Measurements from ENCODE around the gene NYAP2.

The NYAP2 gene

DNA sequence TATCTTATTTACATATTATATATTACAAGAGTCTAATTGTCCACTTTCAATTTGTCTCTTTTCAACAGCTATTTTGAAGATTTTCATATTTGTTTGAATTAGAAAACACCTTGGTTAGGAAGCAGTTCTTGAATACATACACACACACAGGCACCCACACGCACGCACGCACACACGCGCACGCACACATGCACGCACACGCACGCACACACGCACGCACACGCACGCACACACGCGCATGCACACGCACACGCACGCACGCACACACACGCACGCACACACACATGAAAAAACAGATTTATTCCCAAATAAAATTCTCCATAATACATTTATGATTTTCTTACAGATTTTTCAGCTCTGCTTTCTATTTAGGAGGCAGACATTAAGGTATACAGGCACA is 220.7 kb downstream of the NYAP2 start:
- no peak for DNase-seq (ENCODE audit: low spot score)

DNA sequence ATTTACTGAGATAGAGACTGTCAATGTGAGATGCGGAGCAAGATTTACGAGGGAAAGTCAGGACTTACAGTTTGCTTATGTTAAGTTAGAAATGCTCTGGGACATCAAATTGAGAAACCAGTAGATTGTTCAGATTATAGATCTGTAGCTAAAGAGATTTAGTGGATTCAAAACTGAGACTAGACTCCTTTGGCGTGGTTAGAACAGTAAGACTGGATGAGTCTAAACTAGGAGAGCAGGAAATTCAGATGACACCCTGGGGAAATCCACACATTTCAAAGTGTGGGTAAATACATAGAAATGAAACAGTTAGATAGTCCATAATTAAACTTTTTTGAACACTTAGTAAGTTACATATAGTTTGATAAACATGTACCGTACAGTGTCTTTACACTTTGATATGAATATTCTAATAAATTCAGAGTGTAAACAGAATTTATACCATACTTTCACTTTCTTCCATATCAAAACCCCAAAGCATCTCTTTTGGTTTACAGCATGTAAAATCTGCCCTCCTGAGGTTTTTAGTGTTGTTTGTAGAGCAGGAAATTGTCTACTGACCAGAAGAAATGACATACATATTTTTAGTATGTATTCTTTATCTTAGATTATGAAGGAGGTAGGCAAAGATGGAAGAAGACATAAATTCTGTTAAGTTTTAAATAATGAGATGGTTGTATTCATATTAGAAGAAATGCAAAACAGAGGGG is 231.5 kb downstream of the NYAP2 start:
- no peak for DNase-seq (ENCODE audit: low spot score)

DNA sequence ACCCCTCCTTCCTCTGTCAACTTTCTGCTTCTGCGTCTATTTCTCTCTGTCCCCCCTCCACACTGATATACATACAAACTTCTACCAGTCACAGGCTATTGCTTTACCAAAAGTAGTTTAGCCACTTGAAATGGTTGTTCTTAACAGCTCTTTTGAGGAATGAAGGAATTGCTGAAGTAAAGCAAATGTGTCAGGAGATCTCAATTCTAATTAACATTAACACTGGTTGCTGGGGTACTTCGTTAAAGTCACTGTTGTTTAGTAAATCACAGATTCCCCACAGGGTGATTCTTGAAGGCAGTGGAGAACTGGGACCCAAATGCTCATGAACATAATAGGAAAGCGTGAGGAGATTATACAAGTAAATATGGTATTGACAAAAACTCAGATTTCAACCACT is 232.8 kb downstream of the NYAP2 start:
- DNase-seq (ENCODE audit: low spot score) = no peak

DNA sequence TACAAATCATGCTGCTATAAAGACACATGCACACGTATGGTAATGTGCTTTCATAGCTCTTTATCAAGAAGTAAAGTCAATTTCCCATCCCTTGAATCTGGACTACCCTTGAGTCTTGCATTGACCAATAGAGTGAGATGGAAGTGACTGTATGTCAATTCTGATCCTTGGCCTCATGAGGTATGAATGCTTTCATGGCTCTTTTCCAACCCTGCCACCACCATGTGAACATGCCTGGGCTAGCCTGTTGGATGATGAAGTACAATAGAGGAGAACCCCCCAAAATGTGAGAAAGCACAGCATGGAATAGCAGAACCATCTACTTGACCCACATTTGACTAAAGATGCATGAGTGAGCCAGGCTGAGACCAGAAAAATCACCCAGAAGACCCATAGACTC is 237.0 kb downstream of the NYAP2 start:
- DNase-seq (ENCODE audit: low spot score) = no peak

DNA sequence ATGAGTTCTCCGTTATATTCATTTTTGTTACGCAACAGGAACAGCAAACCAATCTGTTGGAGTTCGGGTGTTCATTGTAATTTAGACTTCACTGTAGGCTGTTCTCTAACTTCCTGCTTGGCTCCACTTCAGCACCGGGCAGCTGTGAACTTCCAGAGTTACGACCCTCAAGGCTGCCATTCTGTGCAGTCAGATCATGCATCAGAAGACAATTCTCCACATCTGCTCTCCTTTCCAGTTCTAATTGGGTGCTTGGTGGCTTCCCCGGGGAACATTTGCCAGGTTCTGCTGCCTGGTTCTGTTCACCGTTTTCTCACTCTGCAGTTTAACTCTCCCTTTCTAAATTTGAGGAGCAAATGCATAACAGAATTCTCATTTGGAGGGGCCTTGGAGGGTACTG is 237.7 kb downstream of the NYAP2 start:
- no peak for DNase-seq (ENCODE audit: low spot score)

DNA sequence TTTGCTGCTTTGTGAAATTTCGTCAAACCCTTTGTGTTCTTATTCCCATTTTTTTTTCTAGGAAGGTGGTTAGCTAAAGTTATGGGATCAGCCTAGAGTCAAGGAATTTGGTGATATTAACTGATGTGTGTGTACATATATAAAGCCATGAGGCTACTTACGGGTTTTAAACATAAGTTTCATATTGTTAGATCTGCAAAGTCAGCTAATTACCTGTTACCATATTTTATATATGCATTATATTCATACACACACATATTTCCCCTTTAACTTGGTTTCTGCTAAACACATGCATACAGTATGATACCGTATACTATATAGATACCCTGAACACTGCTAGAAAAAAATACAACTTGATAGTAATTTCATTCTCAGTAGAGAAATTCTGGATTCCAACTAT is 241.0 kb downstream of the NYAP2 start:
- no peak for DNase-seq (ENCODE audit: low spot score)

DNA sequence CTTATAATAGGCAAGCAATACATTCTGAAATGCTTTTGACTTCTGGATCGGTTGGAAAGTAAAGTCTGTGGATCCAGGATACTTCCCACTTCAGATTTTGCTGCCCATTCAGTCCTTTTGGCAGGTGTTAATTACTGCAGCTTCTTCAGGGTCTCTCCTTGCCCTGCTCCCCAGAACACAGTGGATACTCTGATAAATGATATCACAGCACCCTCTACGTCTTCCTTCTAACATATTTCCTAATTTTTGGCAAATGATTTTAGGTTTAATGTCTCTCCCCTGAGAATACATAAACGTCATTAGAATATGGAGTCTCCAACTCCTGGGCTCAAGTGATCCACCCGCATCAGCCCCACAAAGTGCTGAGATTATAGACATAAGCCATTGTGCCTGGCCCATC is 249.8 kb downstream of the NYAP2 start:
- no peak for DNase-seq (ENCODE audit: low spot score)

DNA sequence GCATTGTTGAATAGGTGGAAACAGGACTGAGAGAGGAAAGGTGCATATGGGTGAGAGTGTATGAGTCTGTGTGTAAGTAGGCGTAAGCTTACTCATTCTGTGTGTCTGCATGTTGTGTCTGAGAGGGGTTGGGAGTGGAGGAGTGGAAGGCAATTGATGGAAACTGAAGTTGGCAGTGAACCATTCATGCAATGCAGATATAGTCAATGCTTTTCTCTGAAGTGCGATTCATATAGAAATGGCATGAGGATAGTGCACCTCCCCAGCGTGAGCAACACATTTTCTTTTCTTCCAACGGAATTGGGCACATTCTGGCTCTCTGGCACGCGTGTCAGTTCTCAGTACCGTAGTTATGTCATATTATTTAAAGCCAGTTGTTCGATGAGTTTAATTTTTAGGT is 250.5 kb downstream of the NYAP2 start:
- DNase-seq (ENCODE audit: low spot score) = no peak

DNA sequence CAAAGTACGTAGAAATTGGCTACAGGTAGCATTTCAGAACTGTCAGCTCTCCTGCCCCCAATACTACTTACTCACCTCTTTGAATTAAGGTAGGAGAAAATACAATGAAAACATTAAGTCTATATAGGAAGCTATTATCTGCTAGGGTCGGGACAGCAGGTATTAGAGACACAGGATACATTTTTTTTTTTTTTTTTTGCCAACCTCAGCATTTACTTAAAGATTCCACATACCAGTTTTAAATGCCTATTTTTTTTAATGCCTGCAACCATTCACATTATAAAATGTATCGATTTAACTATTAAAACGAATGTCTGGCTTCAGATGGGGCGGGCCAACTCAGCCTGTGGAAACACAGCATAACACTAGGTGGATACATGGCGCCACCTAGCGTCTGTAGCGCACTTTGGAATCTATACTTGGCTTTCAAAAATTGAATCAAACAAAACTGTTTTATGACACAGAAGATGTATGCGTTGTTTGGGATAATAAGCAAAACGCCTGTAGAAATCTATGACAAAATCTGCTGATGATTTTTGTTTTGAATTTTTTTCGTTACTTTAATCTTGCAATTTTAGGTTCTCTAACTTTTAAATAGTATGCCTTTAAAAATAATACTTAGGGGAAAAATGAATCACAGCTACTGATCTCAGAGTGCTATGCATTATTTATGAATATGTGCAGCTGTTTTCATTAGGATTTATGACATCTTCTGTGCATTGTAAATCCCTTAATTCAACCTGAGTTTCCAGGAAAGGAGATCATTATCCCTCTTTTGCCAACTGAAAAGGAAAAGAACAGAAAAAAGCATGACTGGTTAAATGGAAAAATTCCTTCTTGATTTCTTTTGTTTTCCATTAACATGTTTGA is 261.0 kb downstream of the NYAP2 start:
- peak; percentile 78 for DNase-seq (ENCODE audit: low spot score)

DNA sequence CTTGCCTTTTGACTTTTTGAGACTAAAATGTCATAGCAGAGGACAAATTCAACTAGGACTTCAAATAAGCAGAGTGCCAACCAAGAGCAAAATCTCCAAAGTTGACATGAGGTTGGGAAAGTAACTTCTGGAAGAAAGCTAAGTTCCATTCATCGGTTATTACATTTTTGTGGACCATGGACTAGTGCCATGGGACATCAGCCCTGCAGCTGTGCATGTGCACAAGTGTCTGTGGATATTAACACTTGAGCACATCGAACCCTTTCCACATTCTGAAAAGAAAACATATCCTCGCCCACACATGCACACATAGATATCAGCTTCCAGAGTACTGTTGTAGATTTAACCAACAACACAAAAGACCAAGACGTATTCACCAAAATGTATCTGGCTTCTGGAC is 262.6 kb downstream of the NYAP2 start:
- DNase-seq (ENCODE audit: low spot score) = no peak

DNA sequence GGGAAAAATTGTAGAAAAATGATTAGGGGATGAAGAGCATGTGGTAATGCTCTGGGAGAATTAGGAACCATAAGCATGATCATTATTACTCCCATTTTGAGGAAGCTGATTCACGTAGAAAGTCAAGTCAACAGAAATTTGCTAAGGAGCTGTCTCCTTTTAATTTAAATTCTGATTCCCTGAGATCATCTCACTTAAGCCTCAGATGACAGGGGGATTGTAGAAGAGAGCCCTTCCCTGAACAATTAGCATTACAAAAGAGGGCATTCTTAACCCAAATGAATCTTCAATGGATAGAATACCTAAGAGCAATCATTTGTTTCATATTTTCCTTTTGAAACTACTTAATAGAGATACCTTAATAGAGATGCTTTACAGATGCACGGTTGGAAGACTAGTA is 267.9 kb downstream of the NYAP2 start:
- DNase-seq (ENCODE audit: low spot score) = no peak

DNA sequence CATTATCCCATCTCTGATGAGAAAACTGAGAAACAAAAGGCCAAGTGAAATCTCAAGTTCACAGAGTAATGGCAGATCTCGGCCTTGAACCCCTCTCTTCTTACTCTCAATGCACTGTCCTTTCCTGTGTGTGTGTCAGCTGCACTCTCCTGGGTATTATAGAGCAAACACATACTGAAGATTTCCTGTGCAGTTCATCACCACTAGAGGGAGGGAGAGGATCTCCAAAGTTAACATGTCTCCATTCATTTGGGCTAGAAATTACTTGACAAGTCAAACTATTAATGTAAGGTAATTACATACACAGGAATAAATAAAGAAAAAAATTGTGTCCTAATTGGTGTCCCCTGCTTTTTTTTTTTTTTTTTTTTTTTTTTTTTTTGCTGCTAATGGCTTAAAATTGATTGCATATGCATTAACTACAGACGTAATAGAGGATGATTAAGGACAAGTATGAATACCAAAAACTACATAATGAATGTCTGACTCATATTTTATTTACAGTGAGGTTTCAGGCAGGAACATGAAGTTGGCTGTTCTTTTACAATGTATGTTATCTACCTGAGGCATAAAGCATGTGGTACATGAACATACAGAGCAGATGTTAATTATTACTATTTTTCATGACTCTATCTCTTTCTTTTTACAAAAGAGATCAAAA is 269.2 kb downstream of the NYAP2 start:
- DNase-seq (ENCODE audit: low spot score) = peak; percentile 83

DNA sequence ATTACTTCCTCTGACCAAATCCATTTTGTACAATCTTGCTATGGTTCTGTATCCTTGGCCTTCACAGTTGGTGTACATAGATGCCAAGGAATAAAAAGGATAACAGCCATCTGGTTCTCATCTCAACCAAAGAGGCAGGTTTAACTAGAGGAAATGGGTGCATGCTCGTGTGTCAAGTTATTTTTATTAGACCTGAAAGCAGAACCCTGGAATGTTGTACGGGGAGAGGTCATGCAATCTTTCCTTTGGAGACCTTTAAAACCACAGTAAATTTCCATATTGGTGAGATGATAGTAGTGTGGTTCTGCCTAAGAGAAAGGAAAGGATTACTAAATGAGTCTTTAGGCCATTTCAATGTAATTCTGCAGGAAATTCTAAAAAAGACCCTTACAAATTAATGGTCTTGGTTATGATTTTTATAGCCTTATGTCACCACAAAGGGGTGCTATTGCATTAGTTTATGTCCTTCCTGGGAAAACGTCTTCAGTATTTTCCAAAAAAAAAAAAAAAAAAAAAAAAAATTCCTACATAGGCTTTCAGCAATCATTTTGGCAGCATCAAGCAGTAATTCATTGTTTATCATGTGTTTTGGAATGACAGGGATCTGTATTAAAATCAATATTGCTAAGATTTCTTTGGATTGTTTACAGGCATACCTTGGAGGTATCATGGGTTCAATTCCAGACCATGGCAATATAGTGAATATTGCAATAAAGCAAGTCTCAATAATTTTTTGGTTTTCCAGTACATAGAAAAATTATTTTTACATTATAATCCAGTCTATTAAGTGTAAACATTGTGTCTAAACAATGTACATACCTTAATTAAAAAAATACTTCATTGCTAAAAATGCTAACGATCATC is 270.8 kb downstream of the NYAP2 start:
- DNase-seq (ENCODE audit: low spot score) = peak; percentile 68

DNA sequence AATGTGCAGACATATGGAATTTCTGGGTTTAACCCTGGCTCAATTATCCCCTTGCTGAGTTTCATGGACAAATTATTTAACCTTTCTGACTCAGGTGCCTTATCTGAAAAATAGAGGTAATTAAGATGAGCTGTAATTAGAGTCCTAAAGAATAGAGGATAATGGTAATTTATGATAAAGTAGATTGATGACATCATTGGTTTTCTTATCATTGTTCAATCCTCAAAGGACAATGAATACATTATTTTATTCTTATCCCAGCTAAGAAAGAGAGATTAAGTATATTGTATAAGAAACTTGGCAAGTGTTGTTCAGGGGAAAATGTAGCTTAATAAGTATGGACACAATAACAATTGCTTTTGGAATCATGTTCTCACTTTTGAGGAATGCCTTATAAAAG is 279.3 kb downstream of the NYAP2 start:
- no peak for DNase-seq (ENCODE audit: low spot score)

DNA sequence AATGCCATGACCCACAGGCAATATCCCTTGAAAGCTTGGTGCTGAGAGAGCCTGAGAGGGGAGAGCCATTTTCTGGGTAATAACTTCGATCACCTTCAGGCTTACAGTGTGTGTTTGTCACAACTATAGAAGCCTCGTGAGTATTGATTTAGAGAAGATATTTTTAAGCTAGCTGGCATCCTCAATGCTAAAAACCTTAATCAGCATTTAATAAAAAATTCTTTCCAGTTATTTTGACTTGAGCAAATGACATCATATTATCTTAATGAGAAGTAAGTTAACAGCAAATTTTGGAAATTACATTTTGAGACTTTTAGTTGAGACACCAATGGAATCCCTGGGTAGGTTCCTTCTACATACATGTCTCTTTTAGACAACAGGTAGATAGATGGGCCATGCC is 283.7 kb downstream of the NYAP2 start:
- DNase-seq (ENCODE audit: low spot score) = no peak

DNA sequence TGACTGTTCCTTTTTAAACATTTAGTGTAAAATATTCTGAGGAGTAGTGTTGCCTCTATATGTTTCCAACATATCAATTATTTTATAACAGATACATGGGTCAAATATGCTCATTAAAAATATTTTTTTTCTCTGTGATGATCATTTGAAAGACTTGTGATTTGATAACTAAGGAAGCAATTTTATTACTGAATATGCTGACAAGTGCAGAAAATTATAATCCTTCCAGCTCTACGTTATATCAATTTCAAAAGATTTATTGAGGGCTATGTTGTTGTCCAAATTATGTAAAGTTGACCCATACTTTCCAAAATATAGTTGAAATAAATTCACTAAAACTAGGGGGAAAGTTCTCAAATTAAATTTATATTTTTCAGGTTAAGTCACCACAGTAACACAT is 290.6 kb downstream of the NYAP2 start:
- no peak for DNase-seq (ENCODE audit: low spot score)

DNA sequence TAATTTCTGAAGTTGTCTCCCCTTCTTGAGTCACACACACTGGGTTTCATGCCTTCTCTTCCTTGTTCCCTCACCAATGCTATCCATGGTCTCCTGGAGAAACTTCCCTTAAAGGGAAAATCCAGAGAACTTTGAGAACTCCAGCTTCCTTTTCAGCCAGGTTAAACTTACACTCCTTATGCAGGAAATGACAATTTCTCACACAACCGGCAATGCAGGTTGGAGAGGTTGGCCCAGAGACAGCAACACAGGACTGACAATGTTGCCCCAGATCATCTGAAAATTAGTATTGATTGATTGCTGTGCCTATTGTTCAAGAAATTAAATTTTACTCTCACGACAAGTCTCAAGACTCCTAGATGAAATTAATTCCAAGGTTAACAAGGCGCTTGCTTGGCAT is 292.2 kb downstream of the NYAP2 start:
- no peak for DNase-seq (ENCODE audit: low spot score)

DNA sequence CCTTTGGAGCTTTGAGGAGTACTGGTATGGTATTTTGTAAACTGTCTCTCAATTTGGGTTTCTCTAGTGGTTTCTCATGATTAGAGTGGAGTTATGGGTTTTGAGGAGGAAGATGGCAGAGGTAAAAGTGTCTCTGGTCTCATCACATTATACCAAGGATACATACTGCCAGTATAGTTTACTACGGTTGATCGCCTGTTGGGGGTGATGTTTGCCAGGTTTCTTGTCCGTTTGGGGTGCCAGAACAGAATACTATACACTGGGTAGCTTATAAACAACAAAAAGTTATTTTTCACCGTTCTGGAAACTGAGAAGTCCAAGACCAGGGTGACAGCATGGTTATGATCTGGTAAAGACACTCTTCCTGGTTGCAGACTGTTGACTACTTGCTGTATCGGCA is 293.7 kb downstream of the NYAP2 start:
- no peak for DNase-seq (ENCODE audit: low spot score)

DNA sequence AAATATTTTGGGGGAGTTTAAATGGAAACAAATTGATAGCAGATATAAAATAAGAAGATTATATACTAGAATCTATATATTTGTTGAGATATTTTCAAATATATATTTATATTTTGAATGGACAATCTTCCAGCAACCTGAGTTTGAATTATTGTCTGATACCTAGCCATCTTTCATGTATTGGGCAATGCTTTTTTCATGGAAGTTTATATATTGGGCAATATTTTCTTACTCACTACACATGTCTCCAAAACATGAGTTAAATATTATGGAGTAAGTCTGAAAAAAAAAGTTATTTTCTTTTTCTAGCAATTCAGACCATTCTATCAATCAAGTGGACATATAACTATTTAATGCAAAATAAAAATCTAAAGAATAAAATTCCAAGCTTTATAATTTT is 295.2 kb downstream of the NYAP2 start:
- DNase-seq (ENCODE audit: low spot score) = no peak

DNA sequence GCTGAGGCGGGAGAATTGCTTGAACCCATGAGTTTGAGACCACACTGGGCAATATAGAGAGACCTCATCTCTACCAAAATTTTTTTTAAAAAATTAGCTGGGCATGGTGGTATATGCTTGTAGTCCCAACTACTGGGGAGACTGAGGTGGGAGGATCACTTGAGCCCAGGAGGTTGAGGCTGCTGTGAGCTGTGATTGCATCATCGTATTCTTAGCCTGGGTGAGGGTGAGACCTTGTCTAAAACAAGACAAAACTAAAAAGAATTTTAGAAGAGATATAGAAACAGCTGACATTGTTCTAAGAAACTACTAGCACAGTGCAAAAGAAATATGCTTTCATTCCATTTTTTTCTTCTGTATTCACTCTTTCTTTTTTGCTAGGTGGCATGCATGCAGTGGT is 298.4 kb downstream of the NYAP2 start:
- DNase-seq (ENCODE audit: low spot score) = no peak
